ENCODE measurements around the gene UBE2QL1.

- no peak for TF ChIP-seq GATA3 (IDR thresholded peaks at IDR 0.05; ENCODE audit: low read depth, low read length)
- TF ChIP-seq GATA2 (IDR thresholded peaks at IDR 0.05; ENCODE audit: low read depth, low read length), result no peak
Measured at GRCh38 chr5:6417657-6418056, 31.0 kb upstream of the UBE2QL1 start.

All from SH-SY5Y (cell line).